ENCODE measurements around the gene FMO1.

DNA sequence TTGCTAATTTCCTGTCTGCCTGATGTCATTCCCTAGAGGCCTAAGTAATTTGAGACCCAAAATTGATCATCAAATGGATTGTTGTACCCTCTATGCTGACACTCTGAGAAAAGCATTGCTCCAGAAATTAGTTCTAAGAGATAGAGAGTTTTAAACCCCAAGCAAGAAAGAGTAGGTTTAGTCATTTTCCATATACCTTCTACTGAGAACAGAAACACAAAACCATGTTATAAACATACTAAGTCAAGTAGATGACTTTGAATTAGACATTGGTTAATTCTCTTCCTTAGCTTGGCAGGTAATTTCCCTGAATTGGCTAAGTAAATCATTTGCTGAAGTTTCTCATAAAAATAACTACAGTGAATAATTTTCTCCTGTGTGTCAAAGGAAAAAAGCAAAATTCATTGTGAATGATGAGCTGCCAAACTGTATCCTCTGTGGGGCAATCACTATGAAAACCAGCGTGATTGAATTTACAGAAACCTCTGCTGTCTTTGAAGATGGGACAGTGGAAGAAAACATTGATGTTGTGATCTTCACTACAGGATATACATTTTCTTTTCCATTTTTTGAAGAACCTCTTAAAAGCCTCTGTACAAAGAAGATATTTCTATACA lies 85.8 kb downstream of the FMO1 start:
- TF ChIP-seq, protein P1, sequence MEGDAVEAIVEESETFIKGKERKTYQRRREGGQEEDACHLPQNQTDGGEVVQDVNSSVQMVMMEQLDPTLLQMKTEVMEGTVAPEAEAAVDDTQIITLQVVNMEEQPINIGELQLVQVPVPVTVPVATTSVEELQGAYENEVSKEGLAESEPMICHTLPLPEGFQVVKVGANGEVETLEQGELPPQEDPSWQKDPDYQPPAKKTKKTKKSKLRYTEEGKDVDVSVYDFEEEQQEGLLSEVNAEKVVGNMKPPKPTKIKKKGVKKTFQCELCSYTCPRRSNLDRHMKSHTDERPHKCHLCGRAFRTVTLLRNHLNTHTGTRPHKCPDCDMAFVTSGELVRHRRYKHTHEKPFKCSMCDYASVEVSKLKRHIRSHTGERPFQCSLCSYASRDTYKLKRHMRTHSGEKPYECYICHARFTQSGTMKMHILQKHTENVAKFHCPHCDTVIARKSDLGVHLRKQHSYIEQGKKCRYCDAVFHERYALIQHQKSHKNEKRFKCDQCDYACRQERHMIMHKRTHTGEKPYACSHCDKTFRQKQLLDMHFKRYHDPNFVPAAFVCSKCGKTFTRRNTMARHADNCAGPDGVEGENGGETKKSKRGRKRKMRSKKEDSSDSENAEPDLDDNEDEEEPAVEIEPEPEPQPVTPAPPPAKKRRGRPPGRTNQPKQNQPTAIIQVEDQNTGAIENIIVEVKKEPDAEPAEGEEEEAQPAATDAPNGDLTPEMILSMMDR (IDR thresholded peaks at IDR 0.05): no peak
- TF ChIP-seq POLR2A (IDR thresholded peaks at IDR 0.05): no peak
- no peak for TF ChIP-seq POLR2AphosphoS5 (IDR thresholded peaks at IDR 0.05)

All from prostate gland (tissue), 2 donors.